ENCODE results near the gene LRRC56. TPM values are rescaled to one million over a fixed set of nuclear protein-coding genes. Genes with fewer than 3 reads are reported as not detected.

Gene LRRC56
- total and polyA plus RNA-seq, 2 of the 13 experiments (the other 11 are each of a cell fraction or from before 2014, with no cell fraction given): 0.11 to 0.29 TPM

- TF ChIP-seq ZNF660 (CRISPR knock-in tag; IDR thresholded peaks at IDR 0.05; ENCODE audit: borderline replicate concordance, low read depth) (no peak), ZNF232 (CRISPR knock-in tag; IDR thresholded peaks at IDR 0.05; ENCODE audit: borderline replicate concordance) (peak; percentile 38; the same call in 1 of the 2 replicates), KDM2A (CRISPR knock-in tag; IDR thresholded peaks at IDR 0.05; ENCODE audit: borderline replicate concordance, low read depth) (peak; percentile 82; the same call in 1 of the 2 replicates), HOXA9 (CRISPR knock-in tag; IDR thresholded peaks at IDR 0.05; ENCODE audit: borderline replicate concordance) (no peak), HNRNPLL (IDR thresholded peaks at IDR 0.05; ENCODE audit: low read depth, low read length, poor library complexity, severe bottlenecking) (no peak), PHF21A (CRISPR knock-in tag; IDR thresholded peaks at IDR 0.05) (peak; percentile 66), PAF1 (CRISPR knock-in tag; IDR thresholded peaks at IDR 0.05) (no peak), ZNF589 (CRISPR knock-in tag; conservative IDR thresholded peaks at IDR 0.05) (no peak), NPAS2 (CRISPR knock-in tag; IDR thresholded peaks at IDR 0.05; ENCODE audit: borderline replicate concordance) (no peak), ATF7 (IDR thresholded peaks at IDR 0.05) (no peak), ATF7 (CRISPR knock-in tag; IDR thresholded peaks at IDR 0.05) (no peak; the same call in 1 of the 2 replicates), DRAP1 (CRISPR knock-in tag; IDR thresholded peaks at IDR 0.05) (peak; percentile 72), SPEN (CRISPR knock-in tag; IDR thresholded peaks at IDR 0.05; ENCODE audit: low read depth) (peak; percentile 54; the same call in 1 of the 2 replicates), HOXA3 (CRISPR knock-in tag; IDR thresholded peaks at IDR 0.05) (peak; percentile 78; the same call in 1 of the 2 replicates), ZNF225 (CRISPR knock-in tag; IDR thresholded peaks at IDR 0.05) (no peak), ZNF7 (CRISPR knock-in tag; IDR thresholded peaks at IDR 0.05) (no peak), HES4 (CRISPR knock-in tag; IDR thresholded peaks at IDR 0.05; ENCODE audit: borderline replicate concordance) (peak; percentile 67; the same call in 1 of the 2 replicates), REXO4 (CRISPR knock-in tag; IDR thresholded peaks at IDR 0.05; ENCODE audit: borderline replicate concordance) (no peak), RORA (CRISPR knock-in tag; IDR thresholded peaks at IDR 0.05) (no peak), HOXA5 (CRISPR knock-in tag; IDR thresholded peaks at IDR 0.05) (no peak), DZIP1 (CRISPR knock-in tag; IDR thresholded peaks at IDR 0.05) (no peak), ZNF747 (CRISPR knock-in tag; IDR thresholded peaks at IDR 0.05; ENCODE audit: borderline replicate concordance) (no peak)
These were observed 24.0 kb downstream of the LRRC56 start (continued) for GRCh38 chr11:561148-562003.
